ENCODE measurements around the gene ZNF32. TPM values are rescaled to one million over a fixed set of nuclear protein-coding genes. Genes with fewer than 3 reads are reported as not detected.

Gene ZNF32
- total RNA-seq, 2 experiments from 2014 or later: 10.4 to 10.9 TPM

DNA sequence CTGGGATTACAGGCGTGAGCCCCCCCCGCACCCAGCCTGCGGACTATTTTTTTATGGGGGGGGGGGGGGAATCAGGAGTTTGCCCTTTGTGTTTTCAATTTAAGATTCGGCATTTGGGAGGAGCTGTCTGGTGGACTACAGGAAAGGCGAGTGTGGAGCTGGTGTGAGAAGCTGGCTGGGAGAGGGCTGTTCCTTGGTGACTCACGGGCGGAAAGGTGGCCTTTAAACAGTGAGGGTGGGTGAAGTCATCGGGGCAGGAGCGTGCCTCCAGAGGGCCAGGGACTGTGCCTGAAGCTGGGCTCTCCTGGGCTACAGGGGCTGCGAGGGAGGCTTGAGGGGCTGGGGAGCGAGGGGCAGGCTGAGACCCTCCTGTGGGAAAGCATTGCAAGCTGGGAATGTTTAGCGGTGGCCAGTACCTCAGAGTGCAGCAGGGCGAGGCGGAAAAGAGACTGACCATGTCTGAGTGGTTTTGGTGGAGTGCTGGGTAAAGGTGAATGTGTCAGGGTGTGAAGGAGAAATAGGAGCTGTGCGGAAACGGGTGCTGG, 39.7 kb upstream of the ZNF32 start:
- Mint-ChIP-seq H3K36me3 (ENCODE audit: low read depth) (no peaks in the 10 kb centered on the region), H3K4me3 (no peak overlapping the region)
- POLR2A ChIA-PET: no interaction called here

DNA sequence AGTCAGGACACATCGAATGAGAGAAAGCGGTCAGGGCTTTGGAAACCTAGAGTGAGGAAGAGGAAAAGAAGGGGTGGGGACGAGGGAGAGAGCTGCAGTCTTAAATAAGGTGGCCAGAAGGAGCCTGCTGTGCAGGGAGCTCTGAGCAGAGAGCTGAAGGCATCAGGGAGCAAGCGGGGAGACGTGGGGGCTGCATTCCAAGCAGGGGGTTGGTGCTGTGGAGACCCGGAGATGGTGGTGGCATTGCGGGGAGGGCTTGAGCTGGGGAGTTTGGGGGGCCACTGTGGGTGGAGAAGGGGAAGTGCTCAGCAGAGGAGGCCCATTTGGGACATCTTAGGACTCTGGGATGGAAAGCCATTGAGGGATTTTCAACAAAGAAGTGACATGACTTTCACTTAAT, 38.7 kb upstream of the ZNF32 start:
- no peak overlapping the region for H3K4me3 Mint-ChIP-seq
- peaks cover 37% of the 10 kb centered on the region for H3K27me3 Mint-ChIP-seq
- H3K27ac Mint-ChIP-seq: no peak overlapping the region
- ChIA-PET CTCF (no interaction called here), POLR2A (no interaction called here)
- H3K36me3 Mint-ChIP-seq (ENCODE audit: low read depth): no peaks in the 10 kb centered on the region
- H3K4me1 Mint-ChIP-seq: peaks cover 15% of the 10 kb centered on the region
- no peaks in the 10 kb centered on the region for H3K9me3 Mint-ChIP-seq
- no peak for DNase-seq

More for the DNA sequence above, 39.7 kb upstream of the ZNF32 start:
- DNase-seq: no peak
- H3K27me3 Mint-ChIP-seq: peaks cover 29% of the 10 kb centered on the region
- no peaks in the 10 kb centered on the region for H3K9me3 Mint-ChIP-seq
- peaks cover 15% of the 10 kb centered on the region for H3K4me1 Mint-ChIP-seq
- no peak overlapping the region for H3K27ac Mint-ChIP-seq
- CTCF ChIA-PET: interaction anchor here (1.1 to 3.0 kb wide), 2 partner anchors 490 to 698 kb away, joined by 5 to 13 read pairs; no protein-coding TSS in a partner anchor

DNA sequence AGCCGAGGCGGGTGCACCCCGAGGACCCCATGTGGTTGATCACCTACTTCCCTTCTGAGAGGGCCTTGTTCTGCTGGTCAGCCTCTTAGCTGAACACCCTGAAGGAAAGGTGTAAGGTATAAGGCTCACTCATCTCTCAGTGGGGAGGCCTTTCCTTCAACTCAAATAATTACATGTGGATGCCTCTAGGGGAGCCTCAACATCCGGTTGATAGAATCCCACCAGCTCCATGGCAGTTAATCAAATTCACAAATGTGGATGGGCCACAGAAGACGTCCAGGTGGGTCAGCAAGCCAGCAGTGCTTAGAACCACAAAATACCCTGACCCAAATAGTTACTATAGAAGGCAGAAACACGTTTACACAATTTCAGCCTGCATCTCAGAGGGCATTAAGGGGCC, 37.7 kb upstream of the ZNF32 start:
- no peak overlapping the region for H3K4me3 Mint-ChIP-seq
- ChIA-PET POLR2A (no interaction called here), CTCF (interaction anchor here (0.8 to 1.2 kb wide), 2 partner anchors 10 to 14 kb away, joined by 3 to 4 read pairs; no protein-coding TSS in a partner anchor)
- H3K4me1 Mint-ChIP-seq: peaks cover 15% of the 10 kb centered on the region
- DNase-seq: no peak
- H3K27me3 Mint-ChIP-seq: peaks cover 32% of the 10 kb centered on the region
- H3K36me3 Mint-ChIP-seq (ENCODE audit: low read depth): no peaks in the 10 kb centered on the region
- no peaks in the 10 kb centered on the region for H3K9me3 Mint-ChIP-seq
- no peak overlapping the region for H3K27ac Mint-ChIP-seq

DNA sequence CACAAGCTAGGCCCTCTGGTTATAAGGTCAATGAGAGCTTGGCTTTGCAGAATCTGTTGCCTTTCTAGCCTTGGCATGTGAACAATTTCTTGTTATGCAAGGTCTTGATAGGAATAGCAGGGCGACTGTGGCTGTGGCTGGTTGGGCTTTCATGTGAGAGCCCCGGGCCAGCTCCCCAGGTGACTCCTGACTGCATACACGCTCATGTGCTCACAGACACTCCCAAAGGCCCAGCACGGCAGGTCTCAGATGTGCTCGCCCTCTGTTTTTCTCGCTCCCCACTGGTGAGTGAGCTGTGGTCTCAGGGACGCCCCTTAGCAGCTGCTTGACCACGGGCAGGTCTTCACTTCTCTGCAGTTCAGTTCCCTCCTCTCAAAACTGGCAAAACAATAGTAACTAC, 37.1 kb upstream of the ZNF32 start:
- Mint-ChIP-seq H3K27me3 (peaks cover 26% of the 10 kb centered on the region), H3K36me3 (ENCODE audit: low read depth) (no peaks in the 10 kb centered on the region), H3K4me1 (peaks cover 13% of the 10 kb centered on the region), H3K27ac (no peak overlapping the region), H3K4me3 (no peak overlapping the region), H3K9me3 (no peaks in the 10 kb centered on the region)
- ChIA-PET POLR2A (no interaction called here), CTCF (interaction anchor here (0.8 to 1.2 kb wide), 2 partner anchors 9 to 13 kb away, joined by 3 to 4 read pairs; no protein-coding TSS in a partner anchor)
- DNase-seq: no peak

DNA sequence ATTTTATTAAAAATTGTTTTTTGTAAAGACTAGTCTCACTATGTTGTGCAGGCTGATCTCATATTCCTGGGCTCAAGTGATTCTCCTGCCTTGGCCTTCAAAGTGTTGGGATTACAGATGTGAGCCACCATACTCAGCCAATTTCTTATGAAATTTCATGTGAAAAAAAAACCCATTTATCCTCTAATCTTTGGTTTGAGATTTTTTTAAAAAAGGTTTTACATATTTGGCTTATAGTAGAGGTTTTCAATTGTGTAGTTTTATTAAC, 35.5 kb upstream of the ZNF32 start:
- peaks cover 5% of the 10 kb centered on the region for H3K4me1 Mint-ChIP-seq
- no peak overlapping the region for H3K4me3 Mint-ChIP-seq
- H3K27ac Mint-ChIP-seq: no peak overlapping the region
- CTCF ChIA-PET: no interaction called here
- POLR2A ChIA-PET: no interaction called here
- peaks cover 21% of the 10 kb centered on the region for H3K27me3 Mint-ChIP-seq
- no peaks in the 10 kb centered on the region for H3K36me3 Mint-ChIP-seq (ENCODE audit: low read depth)
- DNase-seq: no peak
- H3K9me3 Mint-ChIP-seq: no peaks in the 10 kb centered on the region

DNA sequence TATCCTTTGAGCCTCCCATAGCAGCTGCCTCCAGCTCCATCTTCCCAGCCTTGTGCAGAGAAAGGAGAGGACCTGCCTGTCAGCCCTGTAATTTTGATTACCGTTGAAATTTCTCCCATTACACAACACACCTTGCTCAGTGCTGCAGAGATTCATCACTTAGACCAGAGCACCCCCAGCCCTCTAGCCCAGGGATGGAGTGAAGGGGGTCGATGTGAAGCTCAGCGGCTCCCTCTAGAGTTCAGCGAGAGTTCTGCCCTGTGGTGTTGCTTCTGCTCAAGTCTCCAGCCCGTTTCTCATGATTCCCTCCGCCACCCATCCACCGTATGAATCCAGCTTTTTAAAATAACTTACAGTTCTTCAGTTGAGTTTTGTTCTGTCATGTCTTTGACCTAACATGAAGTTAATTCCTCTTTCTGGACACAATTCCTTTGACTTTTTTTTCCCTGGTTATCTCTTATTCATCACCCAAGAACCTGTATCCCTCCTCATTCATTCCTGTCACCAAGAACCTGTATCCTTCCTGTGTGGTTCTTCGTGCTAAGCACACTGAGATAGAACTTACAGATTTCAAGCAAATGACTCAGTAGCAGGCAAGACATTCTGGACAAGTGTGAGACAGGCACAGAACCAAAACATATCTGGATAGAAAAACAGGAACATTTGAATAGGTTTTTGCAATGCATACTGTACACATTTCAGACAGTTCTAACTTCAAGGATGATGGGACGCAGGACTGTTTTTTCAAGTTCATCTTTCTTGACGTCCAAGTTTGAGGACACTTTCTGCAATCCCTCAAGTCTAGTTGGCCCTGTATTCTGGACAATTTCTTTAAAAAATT, 35.0 kb upstream of the ZNF32 start:
- H3K27me3 Mint-ChIP-seq: peaks cover 21% of the 10 kb centered on the region
- DNase-seq: no peak
- CTCF ChIA-PET: interaction anchor here (1.0 to 1.8 kb wide), 5 partner anchors 10 to 1175 kb away, joined by 3 to 4 read pairs (median 3); no protein-coding TSS in a partner anchor
- H3K4me1 Mint-ChIP-seq: peaks cover 4% of the 10 kb centered on the region
- H3K4me3 Mint-ChIP-seq: no peak overlapping the region
- no peaks in the 10 kb centered on the region for H3K9me3 Mint-ChIP-seq
- no peaks in the 10 kb centered on the region for H3K36me3 Mint-ChIP-seq (ENCODE audit: low read depth)
- no peak overlapping the region for H3K27ac Mint-ChIP-seq
- POLR2A ChIA-PET: no interaction called here

DNA sequence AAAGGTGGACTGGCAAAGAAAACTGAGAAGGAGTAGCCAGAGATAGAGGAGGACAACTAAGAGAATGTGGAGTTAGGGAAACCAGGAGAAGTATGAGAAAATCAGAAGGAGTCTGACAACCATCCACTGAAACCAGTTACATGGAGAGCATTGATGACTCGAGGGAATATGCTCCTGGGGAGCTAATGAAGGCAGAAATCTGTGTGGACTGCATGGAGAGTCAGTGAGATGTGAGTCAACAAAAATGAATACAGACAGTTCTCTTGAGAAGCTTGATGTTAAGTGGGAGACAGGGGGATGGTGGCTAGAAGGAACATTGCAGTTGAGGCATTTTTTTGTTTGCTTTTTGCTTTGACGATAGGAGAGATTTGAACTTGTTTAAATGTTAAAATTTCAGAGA, 34.3 kb upstream of the ZNF32 start:
- no peak for DNase-seq
- ChIA-PET CTCF (interaction anchor here (1.0 to 1.8 kb wide), 5 partner anchors 10 to 1176 kb away, joined by 3 to 4 read pairs (median 3); no protein-coding TSS in a partner anchor), POLR2A (no interaction called here)
- Mint-ChIP-seq H3K27me3 (peaks cover 19% of the 10 kb centered on the region), H3K4me1 (peaks cover 3% of the 10 kb centered on the region), H3K36me3 (ENCODE audit: low read depth) (no peaks in the 10 kb centered on the region), H3K27ac (no peak overlapping the region), H3K4me3 (no peak overlapping the region), H3K9me3 (no peaks in the 10 kb centered on the region)

DNA sequence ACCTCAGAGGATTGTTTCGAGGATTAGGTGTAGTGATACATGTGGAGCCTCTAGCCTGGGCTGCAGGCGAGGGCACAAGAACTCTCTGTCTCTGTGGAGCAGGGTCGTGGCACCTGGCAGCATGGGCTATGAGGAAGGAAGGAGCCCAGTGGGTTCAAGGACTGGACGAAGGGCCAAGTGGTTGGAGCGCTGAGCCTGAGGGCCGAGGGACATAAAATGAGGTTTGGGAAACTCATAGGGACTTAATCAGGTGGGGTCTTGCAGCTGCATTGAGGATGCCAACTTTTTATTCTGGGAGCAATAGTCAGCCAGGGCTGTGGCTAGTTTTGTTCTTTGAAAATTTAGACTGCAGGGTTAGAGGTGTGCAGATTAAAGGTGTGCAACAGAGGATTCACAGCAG, 33.0 kb upstream of the ZNF32 start:
- Mint-ChIP-seq H3K36me3 (ENCODE audit: low read depth) (no peaks in the 10 kb centered on the region), H3K27me3 (peaks cover 15% of the 10 kb centered on the region), H3K9me3 (no peaks in the 10 kb centered on the region), H3K27ac (no peak overlapping the region), H3K4me3 (no peak overlapping the region), H3K4me1 (peaks cover 3% of the 10 kb centered on the region)
- ChIA-PET CTCF (no interaction called here), POLR2A (no interaction called here)
- no peak for DNase-seq

DNA sequence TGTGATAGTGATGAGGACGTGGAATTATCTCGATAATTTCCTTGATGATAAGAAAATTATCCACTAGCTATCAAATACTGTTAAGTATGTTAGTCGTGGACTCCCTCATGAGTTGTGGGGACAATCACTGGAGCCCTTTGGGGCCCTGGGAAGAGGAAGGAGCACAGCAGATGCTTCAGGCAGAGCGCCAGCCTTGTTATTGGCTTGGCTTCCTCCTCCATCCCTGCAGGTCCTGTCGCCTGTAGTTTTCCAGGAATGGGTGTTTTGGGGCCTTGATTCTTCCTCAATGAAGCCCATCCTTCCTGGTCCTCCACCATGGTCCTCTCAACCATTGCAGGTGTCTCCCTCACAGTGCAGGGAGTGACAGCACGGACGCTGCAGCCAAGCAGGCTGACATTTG, 32.5 kb upstream of the ZNF32 start:
- Mint-ChIP-seq H3K36me3 (ENCODE audit: low read depth) (no peaks in the 10 kb centered on the region), H3K4me1 (peaks cover 3% of the 10 kb centered on the region), H3K27me3 (peaks cover 15% of the 10 kb centered on the region), H3K4me3 (no peak overlapping the region), H3K9me3 (no peaks in the 10 kb centered on the region), H3K27ac (no peak overlapping the region)
- CTCF ChIA-PET: interaction anchor here (0.9 kb wide), 1 partner anchor 9 kb away, joined by 3 read pairs; no protein-coding TSS in a partner anchor
- POLR2A ChIA-PET: interaction anchor here (0.7 kb wide), 1 partner anchor 8 kb away, joined by 3 read pairs; no protein-coding TSS in a partner anchor
- DNase-seq: no peak

DNA sequence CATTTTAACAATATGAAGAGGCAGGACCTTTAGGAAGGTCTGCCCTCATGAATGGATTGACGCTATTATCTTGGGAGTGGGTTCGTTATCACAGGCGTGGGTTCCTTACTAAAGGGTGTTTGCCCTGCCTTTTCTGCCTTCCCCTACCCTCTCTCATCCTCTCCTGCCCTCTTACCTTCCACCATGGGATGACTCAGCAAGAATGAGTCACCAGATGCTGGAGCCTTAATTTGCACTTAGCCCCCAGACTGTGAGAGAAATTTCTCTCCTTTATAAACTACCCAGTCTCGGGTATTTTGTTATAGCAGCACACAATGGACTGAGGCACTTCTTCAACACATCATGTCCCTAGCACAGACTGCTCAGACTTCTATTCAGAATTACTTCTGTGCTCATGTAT, 31.4 kb upstream of the ZNF32 start:
- Mint-ChIP-seq H3K27me3 (peaks cover 17% of the 10 kb centered on the region), H3K27ac (no peak overlapping the region), H3K36me3 (ENCODE audit: low read depth) (no peaks in the 10 kb centered on the region), H3K9me3 (no peaks in the 10 kb centered on the region), H3K4me3 (no peak overlapping the region), H3K4me1 (peaks cover 3% of the 10 kb centered on the region)
- no peak for DNase-seq
- CTCF ChIA-PET: no interaction called here
- POLR2A ChIA-PET: no interaction called here

DNA sequence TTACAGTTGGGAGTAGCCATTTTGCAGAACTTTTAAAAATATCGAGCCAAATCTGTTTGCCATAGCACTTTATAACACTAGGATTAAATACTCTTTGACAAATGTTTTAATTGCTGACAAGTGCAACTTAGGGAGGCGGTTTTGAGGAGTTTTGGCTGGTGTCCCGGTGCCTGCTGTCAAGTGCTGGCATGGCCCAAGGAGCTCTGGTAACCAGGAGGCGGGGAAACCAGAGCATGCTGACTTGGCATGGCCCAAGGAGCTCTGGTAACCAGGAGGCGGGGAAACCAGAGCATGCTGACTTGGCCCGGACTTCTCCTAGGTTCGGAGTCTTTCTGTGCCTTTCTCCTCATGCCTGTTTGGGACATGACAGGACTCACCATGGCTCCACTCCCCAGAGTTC, 30.8 kb upstream of the ZNF32 start:
- ChIA-PET CTCF (no interaction called here), POLR2A (no interaction called here)
- peaks cover 3% of the 10 kb centered on the region for H3K4me1 Mint-ChIP-seq
- H3K27me3 Mint-ChIP-seq: peaks cover 20% of the 10 kb centered on the region
- H3K9me3 Mint-ChIP-seq: no peaks in the 10 kb centered on the region
- no peak for DNase-seq
- H3K36me3 Mint-ChIP-seq (ENCODE audit: low read depth): no peaks in the 10 kb centered on the region
- H3K4me3 Mint-ChIP-seq: no peak overlapping the region
- no peak overlapping the region for H3K27ac Mint-ChIP-seq

DNA sequence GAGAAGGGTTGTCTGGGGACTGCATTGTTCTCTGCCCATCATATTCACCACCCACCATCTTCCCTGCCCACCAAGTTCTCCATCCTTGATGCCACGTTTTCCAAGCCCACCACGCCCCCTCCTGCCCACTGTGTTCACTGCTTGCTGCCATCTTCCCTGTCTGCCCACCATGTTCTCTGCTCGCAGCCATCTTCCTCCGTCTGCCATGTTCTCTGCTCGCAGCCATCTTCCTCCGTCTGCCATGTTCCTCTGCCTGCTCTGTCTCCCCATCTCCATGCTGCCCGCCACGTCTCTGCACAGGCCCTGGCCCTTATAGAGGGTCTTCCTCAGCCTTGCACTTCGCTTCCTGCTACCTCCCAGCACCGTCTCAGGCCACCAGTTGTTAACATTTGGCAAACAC, 30.0 kb upstream of the ZNF32 start:
- Mint-ChIP-seq H3K36me3 (ENCODE audit: low read depth) (no peaks in the 10 kb centered on the region), H3K4me1 (peaks cover 1% of the 10 kb centered on the region), H3K4me3 (no peak overlapping the region), H3K27ac (no peak overlapping the region), H3K27me3 (peaks cover 19% of the 10 kb centered on the region), H3K9me3 (no peaks in the 10 kb centered on the region)
- no peak for DNase-seq
- ChIA-PET POLR2A (no interaction called here), CTCF (no interaction called here)

DNA sequence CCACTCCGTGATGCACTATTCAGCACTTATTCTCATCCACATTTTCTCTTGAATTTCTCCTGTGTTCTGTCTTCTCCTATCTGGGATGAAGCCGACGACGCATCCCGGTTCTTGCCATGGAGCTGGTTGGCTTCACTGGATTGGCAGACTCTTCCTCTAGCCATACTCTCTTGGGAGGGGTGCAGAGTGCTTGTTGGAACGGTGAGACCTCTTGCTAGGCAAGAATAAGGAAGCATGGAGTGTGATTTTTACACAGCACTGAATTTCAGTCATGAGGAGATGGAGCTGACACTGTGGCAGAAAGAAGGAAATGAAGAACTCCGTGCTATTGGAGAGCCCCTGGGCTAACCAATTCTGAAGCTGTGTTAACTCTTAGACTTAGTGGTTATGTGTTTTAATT, 28.2 kb upstream of the ZNF32 start:
- Mint-ChIP-seq H3K4me3 (no peak overlapping the region), H3K27me3 (peaks cover 15% of the 10 kb centered on the region), H3K36me3 (ENCODE audit: low read depth) (no peaks in the 10 kb centered on the region), H3K4me1 (no peaks in the 10 kb centered on the region), H3K27ac (no peak overlapping the region), H3K9me3 (no peaks in the 10 kb centered on the region)
- ChIA-PET CTCF (interaction anchor here (1.3 kb wide), 1 partner anchor 9 kb away, joined by 3 read pairs; no protein-coding TSS in a partner anchor), POLR2A (no interaction called here)
- DNase-seq: no peak

DNA sequence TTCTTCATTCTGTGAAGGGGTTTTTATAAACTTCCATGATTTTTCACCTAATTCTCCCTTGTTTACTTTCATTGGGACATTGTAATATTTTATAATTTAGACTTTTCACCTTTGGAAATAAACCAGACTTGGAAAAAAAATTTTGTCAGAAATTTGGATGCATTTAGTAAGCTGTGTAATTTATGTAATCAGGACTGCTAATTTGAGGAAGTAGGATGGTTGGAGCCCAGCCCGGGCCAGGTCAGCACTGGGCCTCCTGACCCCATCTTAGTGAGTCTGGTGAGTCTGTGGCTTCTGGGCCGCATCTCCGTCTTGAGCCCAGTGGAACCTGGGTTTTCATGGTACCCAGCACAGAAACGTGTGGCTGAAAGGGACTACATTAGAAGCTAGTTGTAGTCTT, 27.6 kb upstream of the ZNF32 start:
- Mint-ChIP-seq H3K27ac (no peak overlapping the region), H3K9me3 (no peaks in the 10 kb centered on the region), H3K27me3 (peaks cover 18% of the 10 kb centered on the region), H3K36me3 (ENCODE audit: low read depth) (no peaks in the 10 kb centered on the region), H3K4me3 (no peak overlapping the region), H3K4me1 (no peaks in the 10 kb centered on the region)
- no peak for DNase-seq
- ChIA-PET POLR2A (no interaction called here), CTCF (interaction anchor here (1.0 to 1.3 kb wide), 2 partner anchors 10 to 27 kb away, joined by 3 to 5 read pairs; partner anchors contain the start of gene ZNF32)
